Measurements from ENCODE around the gene CDH26. TPM values are rescaled to one million over a fixed set of nuclear protein-coding genes. Genes with fewer than 3 reads are reported as not detected.
A peak's percentile ranks its signal among the peaks of the same experiment; 100 is the strongest.

The CDH26 gene
- total and polyA plus RNA-seq, 2 of the 13 experiments (the other 11 are each of a cell fraction or from before 2014, with no cell fraction given) = 0.40 to 1.1 TPM

DNA sequence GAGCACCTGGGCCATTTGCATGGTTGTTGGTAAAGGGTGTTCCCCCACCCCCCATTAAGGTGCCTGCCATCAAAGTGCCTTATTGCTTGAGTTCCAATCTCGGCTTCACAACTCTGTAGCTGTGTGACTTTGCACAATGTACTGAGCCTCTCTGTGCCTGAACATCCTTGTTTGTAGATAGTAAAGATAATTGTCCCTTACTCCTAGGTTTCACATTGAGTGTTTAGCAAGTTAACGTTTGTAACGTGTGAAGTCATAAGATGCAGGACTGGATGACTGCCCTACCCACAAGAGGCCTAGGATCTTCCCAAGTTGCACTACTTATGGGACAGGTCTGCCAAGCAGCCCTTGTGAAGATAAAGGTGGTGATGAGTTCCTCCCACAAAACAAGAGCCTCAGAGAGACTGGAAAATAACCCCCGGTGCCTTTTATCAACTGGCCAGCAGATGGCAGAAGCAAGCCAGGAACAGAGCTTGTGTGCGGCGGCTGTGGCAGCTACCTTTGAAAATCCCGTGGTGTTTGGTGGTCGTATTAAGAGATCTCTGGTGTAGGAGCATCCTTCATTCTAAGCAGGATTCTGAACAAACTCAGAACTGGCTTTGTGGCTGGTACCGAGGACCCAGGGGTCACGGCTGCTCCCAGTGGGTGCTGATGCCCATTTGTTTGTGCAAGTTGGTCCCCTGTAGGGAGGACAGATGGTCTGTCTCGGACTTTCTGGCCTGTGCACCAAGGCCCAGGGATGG, 99.1 kb downstream of the CDH26 start (continued):
- peak; percentile 80; the same call in 1 of the 2 replicates for TF ChIP-seq ZNF768 (CRISPR knock-in tag; IDR thresholded peaks at IDR 0.05)
- peak; percentile 7 for TF ChIP-seq ZFP36 (IDR thresholded peaks at IDR 0.05; ENCODE audit: borderline replicate concordance, low read depth, low read length, partially characterized antibody)
- TF ChIP-seq, protein P1, sequence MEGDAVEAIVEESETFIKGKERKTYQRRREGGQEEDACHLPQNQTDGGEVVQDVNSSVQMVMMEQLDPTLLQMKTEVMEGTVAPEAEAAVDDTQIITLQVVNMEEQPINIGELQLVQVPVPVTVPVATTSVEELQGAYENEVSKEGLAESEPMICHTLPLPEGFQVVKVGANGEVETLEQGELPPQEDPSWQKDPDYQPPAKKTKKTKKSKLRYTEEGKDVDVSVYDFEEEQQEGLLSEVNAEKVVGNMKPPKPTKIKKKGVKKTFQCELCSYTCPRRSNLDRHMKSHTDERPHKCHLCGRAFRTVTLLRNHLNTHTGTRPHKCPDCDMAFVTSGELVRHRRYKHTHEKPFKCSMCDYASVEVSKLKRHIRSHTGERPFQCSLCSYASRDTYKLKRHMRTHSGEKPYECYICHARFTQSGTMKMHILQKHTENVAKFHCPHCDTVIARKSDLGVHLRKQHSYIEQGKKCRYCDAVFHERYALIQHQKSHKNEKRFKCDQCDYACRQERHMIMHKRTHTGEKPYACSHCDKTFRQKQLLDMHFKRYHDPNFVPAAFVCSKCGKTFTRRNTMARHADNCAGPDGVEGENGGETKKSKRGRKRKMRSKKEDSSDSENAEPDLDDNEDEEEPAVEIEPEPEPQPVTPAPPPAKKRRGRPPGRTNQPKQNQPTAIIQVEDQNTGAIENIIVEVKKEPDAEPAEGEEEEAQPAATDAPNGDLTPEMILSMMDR (CRISPR knock-in tag; IDR thresholded peaks at IDR 0.05) = peak; percentile 91
- 0 out of 2 replicates have a peak, but pooled peaks have one; percentile 47 for TF ChIP-seq ZNF660 (CRISPR knock-in tag; IDR thresholded peaks at IDR 0.05; ENCODE audit: borderline replicate concordance, low read depth)
- TF ChIP-seq BHLHE40 (IDR thresholded peaks at IDR 0.05; ENCODE audit: low read length) = peak; percentile 35; the same call in 1 of the 2 replicates
- TF ChIP-seq MEIS1 (CRISPR knock-in tag; IDR thresholded peaks at IDR 0.05; ENCODE audit: borderline replicate concordance) = no peak

DNA sequence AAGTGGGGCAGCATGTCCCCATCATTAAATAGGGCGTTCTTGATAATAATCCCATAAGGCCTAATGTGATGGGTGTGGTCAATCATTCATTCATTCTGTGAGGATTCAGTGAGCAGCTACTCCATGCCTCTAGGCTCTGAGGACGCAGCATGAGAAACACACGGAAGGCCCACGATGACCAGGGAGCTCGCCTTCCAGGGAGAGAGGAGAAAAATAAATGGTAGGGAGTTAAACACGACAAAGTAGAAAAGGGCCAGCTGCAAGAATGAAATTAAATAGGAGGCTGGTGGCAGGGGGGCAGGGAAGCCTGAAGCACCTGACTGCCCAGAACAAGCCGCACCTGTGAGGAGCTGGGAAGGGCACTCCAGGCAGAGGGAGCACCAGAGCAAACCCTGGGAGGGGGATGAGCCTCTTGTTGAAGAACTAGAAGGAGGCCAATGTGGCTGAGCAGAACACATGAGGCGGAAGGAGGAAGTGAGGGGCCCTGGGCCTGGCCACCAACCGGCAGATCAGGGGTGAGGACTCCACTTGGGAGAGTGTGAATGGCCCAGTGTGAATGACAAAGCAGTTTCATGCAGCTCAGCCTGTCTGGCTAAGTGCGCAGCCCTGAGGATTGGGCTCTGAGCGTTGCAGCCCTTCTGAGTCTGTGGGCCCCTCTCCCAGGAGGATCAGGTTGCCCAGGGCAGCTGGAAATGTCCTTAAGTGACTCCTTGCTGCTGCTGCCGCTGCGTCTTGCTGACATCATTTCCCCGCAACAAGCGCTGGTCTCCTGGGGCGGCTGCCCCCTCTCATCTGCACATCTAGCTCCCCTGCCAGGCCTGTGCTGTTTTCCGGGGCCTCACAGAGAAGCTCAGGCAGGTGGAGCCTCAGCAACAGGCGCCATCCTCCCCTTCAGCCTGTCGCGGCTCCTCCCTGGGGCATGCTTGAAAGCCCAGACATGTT, 99.9 kb downstream of the CDH26 start:
- Histone ChIP-seq H3K4me1 (ENCODE audit: insufficient read depth, low read length) (peaks cover 7% of the 10 kb centered on the region; the same call in 1 of the 2 replicates), H3K79me2 (ENCODE audit: insufficient read depth, low read length) (no peaks in the 10 kb centered on the region), H3K4me3 (replicated peaks in 1 of 3; ENCODE audit: insufficient read depth in 1 of 3, low read depth in 2 of 3, low read length in 3 of 3) (no peak overlapping the region), H3K36me3 (replicated peaks in 1 of 2; ENCODE audit: control insufficient read depth in 1 of 2, insufficient read depth in 2 of 2, low read length in 2 of 2) (no peaks in the 10 kb centered on the region), H3K4me2 (ENCODE audit: low read depth, low read length) (no peak overlapping the region), H3K9ac (ENCODE audit: insufficient read depth, low read depth, low read length) (no peak overlapping the region), H3K9me3 (ENCODE audit: low read length) (no peaks in the 10 kb centered on the region), H3K27me3 (ENCODE audit: control insufficient read depth in 1 of 2, insufficient read depth in 2 of 2, low read length in 2 of 2) (peaks cover 8 to 60% of the 10 kb centered on the region in 2 experiments; a peak in 4 of 5 replicates), H3K27ac (ENCODE audit: extremely low read length, insufficient read depth, low read length) (no peak overlapping the region), H2AFZ (ENCODE audit: low read length) (no peak overlapping the region), H4K20me1 (ENCODE audit: insufficient read depth, low read length) (no peaks in the 10 kb centered on the region)
- no peak for FAIRE-seq
- WGBS (ENCODE audit: low lambda C conversion rate) = 47% methylated on average over 20 of the region's 20 CpGs
- ChIA-PET CTCF (ENCODE audit: low intra/inter-chr PET ratio, low total read pairs) (interaction anchor here (1.0 to 1.4 kb wide), 3 partner anchors 205 to 1172 kb away, joined by 3 to 5 read pairs (median 4); no protein-coding TSS in a partner anchor), POLR2A (interaction anchor here (1.0 kb wide), 1 partner anchor 118 kb away, joined by 3 read pairs; the partner anchor contains the start of genes FAM217B and PPP1R3D)
- intact Hi-C loops (cut with micrococcal nuclease; ENCODE audit: unreplicated experiment) (loop anchor here (1.0 kb wide), 1 partner anchor 205 kb away; no protein-coding TSS in a partner anchor), in situ Hi-C loops (cut with HindIII; ENCODE audit: extremely low pct_ligation_motif_present, low pct_unique_long_range_greater_than_20kb) (loop anchor here (10.0 to 25.0 kb wide), 2 partner anchors 1067 to 1829 kb away; no protein-coding TSS in a partner anchor)
- BruUV-seq (replicated peaks) = no TSS peak
- ATAC-seq = peak; percentile 12; the same call in 2 of the 3 replicates
- no peak for DNase-seq (ENCODE audit: low spot score)
- no peak for TF ChIP-seq ADNP (CRISPR knock-in tag; IDR thresholded peaks at IDR 0.05)
- TF ChIP-seq, protein P2, sequence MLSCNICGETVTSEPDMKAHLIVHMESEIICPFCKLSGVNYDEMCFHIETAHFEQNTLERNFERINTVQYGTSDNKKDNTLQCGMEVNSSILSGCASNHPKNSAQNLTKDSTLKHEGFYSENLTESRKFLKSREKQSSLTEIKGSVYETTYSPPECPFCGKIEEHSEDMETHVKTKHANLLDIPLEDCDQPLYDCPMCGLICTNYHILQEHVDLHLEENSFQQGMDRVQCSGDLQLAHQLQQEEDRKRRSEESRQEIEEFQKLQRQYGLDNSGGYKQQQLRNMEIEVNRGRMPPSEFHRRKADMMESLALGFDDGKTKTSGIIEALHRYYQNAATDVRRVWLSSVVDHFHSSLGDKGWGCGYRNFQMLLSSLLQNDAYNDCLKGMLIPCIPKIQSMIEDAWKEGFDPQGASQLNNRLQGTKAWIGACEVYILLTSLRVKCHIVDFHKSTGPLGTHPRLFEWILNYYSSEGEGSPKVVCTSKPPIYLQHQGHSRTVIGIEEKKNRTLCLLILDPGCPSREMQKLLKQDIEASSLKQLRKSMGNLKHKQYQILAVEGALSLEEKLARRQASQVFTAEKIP (CRISPR knock-in tag; IDR thresholded peaks at IDR 0.05; ENCODE audit: borderline replicate concordance) = no peak
- TF ChIP-seq STAT5B (CRISPR knock-in tag; IDR thresholded peaks at IDR 0.05) = no peak
- TF ChIP-seq, protein P3, sequence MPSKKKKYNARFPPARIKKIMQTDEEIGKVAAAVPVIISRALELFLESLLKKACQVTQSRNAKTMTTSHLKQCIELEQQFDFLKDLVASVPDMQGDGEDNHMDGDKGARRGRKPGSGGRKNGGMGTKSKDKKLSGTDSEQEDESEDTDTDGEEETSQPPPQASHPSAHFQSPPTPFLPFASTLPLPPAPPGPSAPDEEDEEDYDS (CRISPR knock-in tag; IDR thresholded peaks at IDR 0.05) = no peak
- TF ChIP-seq, protein P4, sequence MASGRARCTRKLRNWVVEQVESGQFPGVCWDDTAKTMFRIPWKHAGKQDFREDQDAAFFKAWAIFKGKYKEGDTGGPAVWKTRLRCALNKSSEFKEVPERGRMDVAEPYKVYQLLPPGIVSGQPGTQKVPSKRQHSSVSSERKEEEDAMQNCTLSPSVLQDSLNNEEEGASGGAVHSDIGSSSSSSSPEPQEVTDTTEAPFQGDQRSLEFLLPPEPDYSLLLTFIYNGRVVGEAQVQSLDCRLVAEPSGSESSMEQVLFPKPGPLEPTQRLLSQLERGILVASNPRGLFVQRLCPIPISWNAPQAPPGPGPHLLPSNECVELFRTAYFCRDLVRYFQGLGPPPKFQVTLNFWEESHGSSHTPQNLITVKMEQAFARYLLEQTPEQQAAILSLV (CRISPR knock-in tag; IDR thresholded peaks at IDR 0.05; ENCODE audit: borderline replicate concordance) = no peak
- TF ChIP-seq, protein P5, sequence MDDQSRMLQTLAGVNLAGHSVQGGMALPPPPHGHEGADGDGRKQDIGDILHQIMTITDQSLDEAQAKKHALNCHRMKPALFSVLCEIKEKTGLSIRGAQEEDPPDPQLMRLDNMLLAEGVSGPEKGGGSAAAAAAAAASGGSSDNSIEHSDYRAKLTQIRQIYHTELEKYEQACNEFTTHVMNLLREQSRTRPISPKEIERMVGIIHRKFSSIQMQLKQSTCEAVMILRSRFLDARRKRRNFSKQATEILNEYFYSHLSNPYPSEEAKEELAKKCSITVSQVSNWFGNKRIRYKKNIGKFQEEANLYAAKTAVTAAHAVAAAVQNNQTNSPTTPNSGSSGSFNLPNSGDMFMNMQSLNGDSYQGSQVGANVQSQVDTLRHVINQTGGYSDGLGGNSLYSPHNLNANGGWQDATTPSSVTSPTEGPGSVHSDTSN (CRISPR knock-in tag; IDR thresholded peaks at IDR 0.05; ENCODE audit: borderline replicate concordance) = no peak

Data from HepG2 (cell line).